KBM-7 (cell line): ENCODE results near the gene DNAI1.
A peak's percentile ranks its signal among the peaks of the same experiment; 100 is the strongest.
"Not testable (repeated sequence)": the region's sequence is repeated elsewhere in the genome, so short reads cannot be mapped to it uniquely, and the experiment has no call there.

Experiments used
- DNase-seq: peaks from one replicate; pipeline ENCODE4 v3.0.0-alpha.2; 2015
- in situ Hi-C: fragments of 300-500 bp; cut with MboI; formaldehyde crosslinking; loops from 2 replicates; pipeline ENCODE4 v1.14.3; 2020; ENCODE audit warnings: low sequenced_read_pairs, low pct_unique_long_range_greater_than_20kb, mixed read lengths

Gene DNAI1

DNA sequence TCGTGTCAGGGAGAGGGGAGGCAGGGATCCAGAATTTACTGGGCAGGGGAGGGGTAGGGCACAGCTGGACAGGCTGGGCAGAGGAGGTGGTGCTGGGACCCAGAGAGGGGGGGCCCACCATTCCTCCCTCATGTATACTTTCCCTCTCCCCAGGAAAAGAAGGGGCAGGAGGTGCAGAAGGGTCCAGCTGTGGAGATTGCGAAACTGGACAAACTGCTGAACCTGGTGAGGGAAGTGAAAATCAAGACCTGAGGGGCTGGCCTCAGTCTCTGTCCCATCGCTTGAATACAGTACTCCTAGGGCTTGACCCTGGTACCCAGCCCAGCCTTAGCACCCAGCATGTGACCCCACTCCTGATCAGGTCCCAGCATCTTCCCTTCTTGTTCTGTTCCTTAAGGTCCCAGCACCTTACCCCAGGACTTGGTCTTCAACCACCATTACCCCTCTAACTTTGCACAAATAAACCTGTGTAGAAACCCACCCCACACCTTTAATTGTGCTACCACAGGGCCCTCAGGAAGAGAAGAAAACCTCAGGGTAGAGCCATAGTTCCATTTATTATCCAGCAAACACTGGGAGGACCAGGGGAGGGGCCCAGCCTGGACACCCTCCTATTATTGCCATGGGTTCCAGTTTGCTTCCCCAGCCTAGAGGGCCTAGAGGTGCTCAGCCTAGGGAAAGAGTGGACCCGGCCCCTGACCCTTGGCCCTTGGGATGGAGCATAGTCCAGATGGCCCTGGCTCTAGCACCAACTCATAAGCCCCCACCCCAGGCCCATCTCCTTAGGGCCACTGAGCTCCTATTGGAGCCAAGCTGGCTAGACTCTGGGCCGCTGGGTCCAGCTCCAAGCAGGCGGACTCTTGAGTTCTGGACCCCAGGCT, 62.1 kb downstream of the DNAI1 start:
- in situ Hi-C loops = no loop called here
- DNase-seq = no peak

- in situ Hi-C loops = no loop called here
- DNase-seq = no peak
Measured at GRCh38 chr9:34521406-34522045, 62.9 kb downstream of the DNAI1 start.

GRCh38 chr9:34522091-34522887, 63.7 kb downstream of the DNAI1 start:
- no peak for DNase-seq
- in situ Hi-C loops = no loop called here

- in situ Hi-C loops = no loop called here
- DNase-seq = peak; percentile 95
Measured at GRCh38 chr9:34522971-34523797, 64.6 kb downstream of the DNAI1 start, which contains the start of gene ENHO. TSS of gene ENHO (minus strand) at chr9:34522990. CDS start at chr9:34521695, 1,295 bp downstream.

- in situ Hi-C loops = no loop called here
- no peak for DNase-seq
Measured at GRCh38 chr9:34524349-34524748, 65.7 kb downstream of the DNAI1 start.

DNA sequence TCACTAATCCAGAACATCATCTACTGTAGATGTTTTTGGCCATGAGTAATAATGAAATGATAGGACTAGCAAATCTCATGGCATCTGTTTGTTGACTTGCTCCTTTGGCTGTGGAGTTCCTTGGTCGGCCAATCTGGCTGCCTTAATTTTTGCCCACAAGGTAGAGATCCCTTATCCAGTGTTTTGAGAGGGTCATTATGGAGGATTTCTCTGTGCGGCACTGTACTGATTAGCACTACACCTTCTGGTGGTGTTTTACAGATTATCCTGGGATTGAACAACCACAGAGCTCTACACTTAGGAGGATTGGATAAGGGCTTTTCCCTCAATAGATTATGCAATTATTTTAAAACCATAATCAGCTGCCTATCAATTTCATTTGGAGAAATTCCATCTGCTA, 67.4 kb downstream of the DNAI1 start:
- in situ Hi-C loops = no loop called here
- no peak for DNase-seq

GRCh38 chr9:34532041-34532440, 73.4 kb downstream of the DNAI1 start:
- DNase-seq, in situ Hi-C loops: not testable (repeated sequence)

DNA sequence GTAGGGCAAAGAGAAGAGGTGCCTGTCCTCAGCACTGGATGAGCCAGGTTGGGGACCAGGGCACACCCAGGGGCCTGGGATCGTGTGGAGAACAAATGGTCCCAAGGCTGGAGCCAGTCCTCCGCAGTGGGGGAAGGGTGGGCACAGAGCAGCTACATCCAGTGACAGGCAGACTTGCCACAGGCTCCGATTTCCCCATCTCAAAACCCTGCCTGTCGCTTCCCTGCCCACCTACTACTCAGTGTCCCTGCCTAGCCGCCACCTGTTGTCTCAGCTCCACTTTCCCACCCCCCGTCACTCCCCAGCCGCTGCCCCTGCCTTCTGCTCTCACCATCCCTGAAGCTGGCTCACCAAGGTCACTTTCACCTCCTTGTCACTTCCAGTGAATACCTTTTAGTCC, 78.1 kb downstream of the DNAI1 start:
- in situ Hi-C loops = no loop called here

DNA sequence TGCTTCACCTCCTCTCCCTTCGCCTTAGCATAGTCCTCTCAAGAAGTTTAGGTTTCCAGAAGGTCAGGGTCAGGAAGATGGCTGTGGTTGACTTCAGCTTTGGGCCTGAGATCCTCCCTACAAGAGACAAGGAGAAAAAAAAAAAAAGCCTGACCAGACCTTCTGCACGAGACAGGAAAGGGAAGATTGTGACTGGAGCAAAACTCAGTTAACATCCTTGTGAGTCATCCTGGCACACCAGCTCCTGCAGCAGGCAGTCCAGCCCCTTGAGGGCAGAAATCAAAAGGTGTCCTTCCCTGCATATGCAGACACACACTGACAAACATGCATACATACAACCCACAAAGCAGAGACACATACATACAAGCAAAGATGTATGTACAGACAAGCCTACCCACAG, 82.2 kb downstream of the DNAI1 start:
- in situ Hi-C loops = loop anchor here (5.0 kb wide), 1 partner anchor 51 kb away; no protein-coding TSS in a partner anchor
- DNase-seq = no peak

More for the DNA sequence above, 78.1 kb downstream of the DNAI1 start:
- DNase-seq = no peak

DNA sequence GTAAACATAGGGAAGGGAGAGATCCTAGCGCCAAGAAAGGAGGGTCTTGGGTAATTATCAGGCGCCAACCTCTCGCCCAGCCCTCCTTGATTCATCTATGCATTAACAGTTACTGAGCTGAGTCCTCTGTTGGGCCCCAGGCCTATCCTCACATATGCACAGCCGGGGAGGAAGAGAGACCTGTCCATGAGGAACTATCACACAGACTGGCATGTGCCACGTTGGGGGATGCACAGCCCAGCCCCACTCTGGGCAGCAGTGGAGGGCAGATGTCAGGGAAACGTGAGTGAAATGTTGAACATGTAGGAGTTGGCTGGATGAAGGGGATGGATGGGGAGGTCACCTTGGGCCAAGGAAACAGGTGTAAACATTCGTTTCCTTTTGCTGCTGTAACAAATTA, 82.9 kb downstream of the DNAI1 start:
- DNase-seq = no peak
- in situ Hi-C loops = loop anchor here (5.0 kb wide), 1 partner anchor 51 kb away; no protein-coding TSS in a partner anchor

- in situ Hi-C loops = loop anchor here (5.0 kb wide), 1 partner anchor 48 kb away; no protein-coding TSS in a partner anchor
- DNase-seq = no peak
Measured at GRCh38 chr9:34544035-34544434, 85.4 kb downstream of the DNAI1 start.

DNA sequence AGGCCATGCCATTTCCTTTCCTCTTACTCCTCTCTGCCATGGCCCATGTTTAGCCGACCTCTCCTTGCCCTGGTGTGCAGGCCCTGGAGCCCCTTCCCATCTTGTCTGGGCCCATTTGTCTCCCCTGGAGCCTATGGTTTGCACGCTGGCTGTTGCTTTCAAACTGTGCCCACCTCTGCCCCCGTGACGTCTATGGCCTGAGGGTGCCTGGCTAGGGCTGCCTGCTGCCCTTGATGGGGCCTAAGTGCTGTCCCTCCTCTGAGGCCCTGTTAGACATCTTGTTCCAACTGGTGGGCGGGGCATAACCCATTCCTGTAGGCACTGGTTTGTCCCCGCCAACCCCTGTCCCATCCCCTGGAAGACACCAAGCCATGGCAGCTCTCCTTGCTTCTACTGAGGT, 86.9 kb downstream of the DNAI1 start:
- no peak for DNase-seq
- in situ Hi-C loops = no loop called here

DNA sequence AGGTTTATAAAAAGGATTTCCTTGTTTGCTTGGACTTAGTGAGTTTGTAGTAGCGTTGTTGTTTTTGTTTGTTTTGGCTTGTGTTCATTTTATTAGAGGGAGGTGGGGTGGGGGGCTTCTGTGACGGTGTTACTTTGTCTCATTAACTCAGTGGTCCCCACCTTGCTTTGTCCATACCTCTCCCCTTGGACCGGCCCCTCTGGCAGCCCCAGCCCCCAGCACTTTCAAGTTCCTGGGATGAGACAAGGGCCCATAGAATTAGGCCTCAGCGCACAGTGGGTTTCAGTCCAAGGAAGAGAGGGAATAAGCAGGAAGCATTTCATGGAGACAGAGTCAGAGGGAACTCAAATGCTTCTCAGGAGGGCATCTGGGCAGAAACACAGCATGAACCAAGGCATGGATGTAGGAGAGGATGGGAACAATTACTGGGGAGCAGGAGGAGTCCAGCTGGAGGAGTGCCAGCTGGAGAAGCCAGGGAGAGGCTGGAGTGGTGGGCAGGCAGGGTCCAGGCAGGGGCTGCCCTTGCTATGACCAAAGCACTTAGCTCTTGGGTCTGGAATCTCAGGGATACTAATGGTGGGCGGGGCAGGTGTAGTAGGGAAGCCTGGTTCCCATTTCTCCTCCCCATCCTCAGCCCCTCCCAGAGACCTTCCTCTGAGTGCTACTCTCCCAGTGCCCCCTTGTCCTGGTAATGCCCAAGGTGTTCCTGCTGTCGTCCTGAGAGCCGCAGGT, 87.7 kb downstream of the DNAI1 start:
- in situ Hi-C loops = no loop called here

DNA sequence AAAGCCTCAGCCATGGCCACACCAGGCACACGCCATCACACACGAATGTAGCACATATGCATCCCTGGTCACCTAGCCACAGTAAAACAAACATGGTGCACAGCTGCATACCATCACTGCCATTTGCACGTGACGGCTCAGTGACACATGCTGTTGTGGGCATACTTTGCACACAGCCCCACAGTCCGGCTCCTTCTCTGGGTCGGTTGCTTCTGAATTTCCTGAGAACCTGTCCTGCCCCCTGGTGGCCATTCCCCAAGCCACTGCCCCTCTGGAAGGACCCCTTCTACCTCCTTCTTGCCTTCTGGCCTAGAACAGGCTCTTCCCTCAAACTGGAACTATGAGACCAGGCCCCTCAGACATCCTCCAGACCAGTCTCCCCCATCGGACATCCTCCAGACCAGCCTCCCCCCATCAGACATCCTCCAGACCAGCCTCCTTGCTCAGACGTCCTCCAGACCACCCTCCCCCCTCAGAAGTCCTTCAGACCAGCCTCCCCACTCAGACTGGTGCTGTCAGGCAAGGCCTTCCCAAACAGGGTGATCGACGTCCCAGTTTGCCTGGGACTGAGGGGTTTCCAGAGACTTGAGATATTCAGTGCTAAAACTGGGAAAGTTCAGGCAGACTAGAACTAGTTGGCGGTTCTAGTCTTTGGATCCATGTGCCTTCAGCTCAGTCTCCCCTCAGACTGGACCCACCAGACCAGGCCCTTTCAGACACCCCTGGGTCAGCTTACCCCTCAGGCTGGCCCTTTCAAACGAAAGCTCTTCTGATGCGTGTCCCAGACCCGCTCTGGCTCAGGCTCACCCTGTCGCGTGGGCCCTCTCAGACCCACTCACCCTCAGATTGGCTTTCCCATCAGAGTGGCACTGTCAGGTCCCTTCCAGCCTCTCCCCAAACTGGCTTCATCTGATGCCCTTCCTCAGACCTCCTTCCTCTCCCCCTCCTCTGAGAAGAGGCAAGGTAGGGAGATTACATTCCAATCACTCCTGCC, 88.5 kb downstream of the DNAI1 start:
- peak; percentile 79 for DNase-seq
- in situ Hi-C loops = no loop called here

More for the DNA sequence above, 87.7 kb downstream of the DNAI1 start:
- no peak for DNase-seq

DNA sequence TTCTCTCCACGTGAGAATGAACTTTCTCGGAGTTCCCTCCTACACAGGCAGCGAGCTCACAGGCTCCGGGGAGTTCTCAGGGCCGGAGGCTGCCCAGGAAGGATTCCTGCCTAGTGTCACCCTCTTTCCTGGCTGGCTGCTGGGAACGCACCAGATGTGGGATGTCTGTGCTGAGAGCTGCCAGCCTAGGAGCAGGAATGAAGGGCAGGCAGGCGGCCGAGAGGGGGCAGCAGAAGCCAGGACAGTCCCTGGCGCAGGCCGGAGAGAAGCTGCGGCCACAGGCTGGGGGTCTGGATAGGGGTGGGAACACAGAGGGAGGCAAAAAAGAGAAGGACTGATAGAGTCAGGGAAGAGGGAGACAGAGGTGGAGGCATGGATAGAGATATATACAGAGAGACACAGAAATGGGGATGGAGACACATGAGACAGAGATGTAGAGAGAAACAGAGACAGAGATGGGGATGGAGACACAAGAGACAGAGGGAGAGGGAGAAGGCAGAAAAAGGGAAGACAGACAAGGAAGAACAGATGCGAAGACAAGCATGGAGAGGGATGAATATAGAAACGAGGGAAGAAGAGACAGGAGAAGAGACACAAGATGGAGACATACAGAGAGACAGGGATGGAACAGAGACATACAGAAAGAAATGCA, 89.5 kb downstream of the DNAI1 start:
- in situ Hi-C loops = no loop called here
- peak; percentile 54 for DNase-seq

GRCh38 chr9:34549407-34549732, 90.8 kb downstream of the DNAI1 start:
- DNase-seq = no peak
- in situ Hi-C loops = no loop called here
